Lung (tissue), 12 donors: ENCODE measurements around the gene EOGT. TPM values are rescaled to one million over a fixed set of nuclear protein-coding genes. Genes with fewer than 3 reads are reported as not detected.

ENCODE experiments used
- ATAC-seq: fragments of 200-7000 bp; cut with Tn5 transposase; one replicate; pipeline ENCODE4 v1.9.1; 2020; ENCODE audit warnings: moderate number of reproducible peaks; ENCODE audit not compliant: insufficient read depth, low FRiP score
- DNase-seq, 3 donors: peaks; one replicate each; pipeline ENCODE4 v3.0.0-alpha.2; 2013 to 2017
- H3K27ac ChIP-seq, 2 donors: one replicate each; pipeline ENCODE4 v1.5.1; 2013; ENCODE audit warnings: mild to moderate bottlenecking in 2 of 2, moderate library complexity in 2 of 2, control low read depth in 1 of 2, inconsistent platforms in 1 of 2, low read depth in 1 of 2, low read length in 1 of 2
- H3K27me3 ChIP-seq, 3 donors: one replicate each; pipeline ENCODE4 v1.5.1; 2013; ENCODE audit warnings: low read length in 2 of 3; ENCODE audit not compliant: control insufficient read depth in 3 of 3, insufficient read depth in 3 of 3
- H3K36me3 ChIP-seq, 4 donors: one replicate each; pipeline ENCODE4 v1.5.1; 2013; ENCODE audit warnings: low read length in 4 of 4, mild to moderate bottlenecking in 1 of 4, moderate library complexity in 1 of 4; ENCODE audit not compliant: control insufficient read depth in 4 of 4, insufficient read depth in 4 of 4
- H3K4me1 ChIP-seq, 5 donors: one replicate each; pipeline ENCODE4 v1.5.1; 2013; ENCODE audit warnings: low read length in 5 of 5, mild to moderate bottlenecking in 2 of 5, moderate library complexity in 1 of 5; ENCODE audit not compliant: control insufficient read depth in 5 of 5, insufficient read depth in 5 of 5
- H3K4me3 ChIP-seq: one replicate; pipeline ENCODE4 v1.5.1; 2013; ENCODE audit warnings: mild to moderate bottlenecking, control low read depth, moderate library complexity
- H3K9ac ChIP-seq, 2 donors: one replicate each; pipeline ENCODE4 v1.5.1; 2013; ENCODE audit warnings: low read length in 2 of 2, control low read depth in 1 of 2; ENCODE audit not compliant: insufficient read depth in 1 of 2
- H3K9me3 ChIP-seq, 4 donors: one replicate each; pipeline ENCODE4 v1.5.1; 2013; ENCODE audit warnings: low read length in 3 of 4, mild to moderate bottlenecking in 1 of 4, moderate library complexity in 1 of 4; ENCODE audit not compliant: control insufficient read depth in 4 of 4, insufficient read depth in 3 of 4
- WGBS, 2 donors: extraction: QIAGEN DNeasy Blood & Tissue Kit; methylation state at CpG; one replicate each; pipeline ENCODE4 v1.1.7; 2013; 5-methylcytosine and 5-hydroxymethylcytosine counted together
- polyA plus RNA-seq, 2 donors: library from polyadenylated mRNA; stranded (reverse); fragments of 200-250 nt; gene quantifications; one replicate each; pipeline ENCODE4 v1.2.1, GENCODE V29; 2013
- total RNA-seq, 2 donors: library from RNA; depleted of rRNA in 1 of 2; stranded (reverse); fragments of >200 nt in 1 of 2; gene quantifications; one replicate each; pipeline ENCODE4 v1.2.1, GENCODE V29; 2014 to 2021
- TF ChIP-seq, protein P1 (sequence below): IDR thresholded peaks from 2 replicates; pipeline ENCODE4 v1.5.1; 2012; ENCODE audit warnings: mild to moderate bottlenecking; ENCODE audit errors: control extremely low read depth, extremely low read depth
- donor health status: control.
- donor health status: control.
- donor health status: Bipolar disorder and iron deficiency.
- donor health status: healthy.
- donor health status: DM: yes; HTN: yes; CAD: no.

EOGT gene
- total and polyA plus RNA-seq, 4 donors, result 14.3 to 54.7 (median 35.0) TPM

- TF ChIP-seq, protein P1, sequence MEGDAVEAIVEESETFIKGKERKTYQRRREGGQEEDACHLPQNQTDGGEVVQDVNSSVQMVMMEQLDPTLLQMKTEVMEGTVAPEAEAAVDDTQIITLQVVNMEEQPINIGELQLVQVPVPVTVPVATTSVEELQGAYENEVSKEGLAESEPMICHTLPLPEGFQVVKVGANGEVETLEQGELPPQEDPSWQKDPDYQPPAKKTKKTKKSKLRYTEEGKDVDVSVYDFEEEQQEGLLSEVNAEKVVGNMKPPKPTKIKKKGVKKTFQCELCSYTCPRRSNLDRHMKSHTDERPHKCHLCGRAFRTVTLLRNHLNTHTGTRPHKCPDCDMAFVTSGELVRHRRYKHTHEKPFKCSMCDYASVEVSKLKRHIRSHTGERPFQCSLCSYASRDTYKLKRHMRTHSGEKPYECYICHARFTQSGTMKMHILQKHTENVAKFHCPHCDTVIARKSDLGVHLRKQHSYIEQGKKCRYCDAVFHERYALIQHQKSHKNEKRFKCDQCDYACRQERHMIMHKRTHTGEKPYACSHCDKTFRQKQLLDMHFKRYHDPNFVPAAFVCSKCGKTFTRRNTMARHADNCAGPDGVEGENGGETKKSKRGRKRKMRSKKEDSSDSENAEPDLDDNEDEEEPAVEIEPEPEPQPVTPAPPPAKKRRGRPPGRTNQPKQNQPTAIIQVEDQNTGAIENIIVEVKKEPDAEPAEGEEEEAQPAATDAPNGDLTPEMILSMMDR, result no peak
- no peak overlapping the region for H3K4me3 ChIP-seq
- DNase-seq (no peak), ATAC-seq (no peak)
- peaks cover 10 to 34% (median 24%) of the 10 kb centered on the region in 4 donors for H3K36me3 ChIP-seq
- H3K27ac ChIP-seq, result no peak overlapping the region
- no peak overlapping the region for H3K9ac ChIP-seq
- no peaks in the 10 kb centered on the region for H3K9me3 ChIP-seq
- H3K27me3 ChIP-seq, result no peaks in the 10 kb centered on the region
- H3K4me1 ChIP-seq, result peaks cover 0 to 7% (median 0%) of the 10 kb centered on the region in 5 donors
These were observed 14.3 kb downstream of the EOGT start for GRCh38 chr3:68999158-68999557.

GRCh38 chr3:68997887-68998286 is 15.6 kb downstream of the EOGT start:
- no peak overlapping the region for H3K4me3 ChIP-seq
- WGBS, 2 donors, result 83 to 94% methylated on average over 6 of the region's 6 CpGs
- H3K27me3 ChIP-seq, result no peaks in the 10 kb centered on the region
- DNase-seq (no peak), ATAC-seq (no peak)
- peaks cover 10 to 32% (median 23%) of the 10 kb centered on the region in 4 donors for H3K36me3 ChIP-seq
- TF ChIP-seq, protein P1, result no peak
- H3K27ac ChIP-seq, result no peak overlapping the region
- no peak overlapping the region for H3K9ac ChIP-seq
- H3K4me1 ChIP-seq, result no peaks in the 10 kb centered on the region
- no peaks in the 10 kb centered on the region for H3K9me3 ChIP-seq

GRCh38 chr3:68996356-68996995 is 17.0 kb downstream of the EOGT start:
- TF ChIP-seq, protein P1, result no peak
- ATAC-seq, result no peak
- Histone ChIP-seq H3K4me1 (no peaks in the 10 kb centered on the region), H3K27ac (peak overlapping the region in 1 of 2 donors; percentile 0), H3K27me3 (no peaks in the 10 kb centered on the region), H3K9ac (no peak overlapping the region), H3K9me3 (no peaks in the 10 kb centered on the region), H3K36me3 (peaks cover 12 to 27% (median 22%) of the 10 kb centered on the region in 4 donors), H3K4me3 (no peak overlapping the region)
- 76 to 81% methylated on average over 8 of the region's 8 CpGs for WGBS, 2 donors
- no peak for DNase-seq

DNA sequence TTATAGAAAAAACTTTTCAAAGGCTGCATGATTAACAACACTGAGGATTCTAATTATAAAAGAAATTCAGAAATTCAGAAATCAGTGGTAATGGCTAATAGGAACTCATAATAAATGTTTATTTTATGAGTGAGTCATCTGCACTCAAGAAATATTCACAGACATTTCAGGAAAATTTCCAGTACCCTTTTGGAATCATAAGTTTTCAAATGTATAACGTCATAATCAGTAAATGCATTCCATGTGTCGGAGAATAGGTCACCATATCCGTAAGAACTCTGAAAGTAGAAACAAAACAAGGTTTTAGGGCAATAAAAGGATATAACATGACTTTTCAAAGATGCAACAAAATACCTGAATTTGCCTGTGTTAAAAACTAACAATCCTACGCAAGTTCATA is 24.7 kb downstream of the EOGT start:
- H3K36me3 ChIP-seq, result peaks cover 8 to 58% (median 22%) of the 10 kb centered on the region in 4 donors
- no peak for DNase-seq
- H3K27ac ChIP-seq, result no peak overlapping the region
- ATAC-seq, result no peak
- no peak overlapping the region for H3K9ac ChIP-seq
- TF ChIP-seq, protein P1, result no peak
- H3K4me3 ChIP-seq, result no peak overlapping the region
- WGBS, 2 donors, result 86 to 96% methylated on average over 4 of the region's 4 CpGs
- H3K27me3 ChIP-seq, result no peaks in the 10 kb centered on the region
- no peaks in the 10 kb centered on the region for H3K9me3 ChIP-seq
- no peaks in the 10 kb centered on the region for H3K4me1 ChIP-seq
